Fibroblast of pulmonary artery (primary cell): ENCODE results near the gene GAB2.

Experiments used
- DNase-seq: peaks from one replicate; pipeline ENCODE4 v3.0.0-alpha.2; 2010; ENCODE audit warnings: low read depth
- H3K4me3 ChIP-seq: replicated peaks from 2 replicates; pipeline ENCODE4 v1.5.1; 2011; ENCODE audit warnings: low read depth, mild to moderate bottlenecking, control low read depth, low read length, moderate library complexity
- CTCF ChIP-seq: IDR thresholded peaks from 2 replicates; pipeline ENCODE4 v1.5.1; 2011; ENCODE audit warnings: mild to moderate bottlenecking, control low read depth, low read length, inconsistent platforms; ENCODE audit errors: missing control alignments

GAB2 gene

GRCh38 chr11:78170874-78171549 is 246.6 kb downstream of the GAB2 start:
- no peak for DNase-seq
- TF ChIP-seq CTCF: no peak
- no peak overlapping the region for H3K4me3 ChIP-seq

GRCh38 chr11:78170413-78170812 is 247.2 kb downstream of the GAB2 start:
- H3K4me3 ChIP-seq: no peak overlapping the region
- no peak for TF ChIP-seq CTCF
- no peak for DNase-seq

- TF ChIP-seq CTCF: no peak
- no peak overlapping the region for H3K4me3 ChIP-seq
- peak; percentile 94 for DNase-seq
These were observed 248.8 kb downstream of the GAB2 start for GRCh38 chr11:78168539-78169477.

GRCh38 chr11:78166855-78167469 is 250.7 kb downstream of the GAB2 start:
- H3K4me3 ChIP-seq: no peak overlapping the region
- no peak for DNase-seq
- no peak for TF ChIP-seq CTCF
